HEK293T (cell line): ENCODE measurements around the gene RNF224.

ENCODE experiments used
- BHLHE40 ChIP-seq: fragments of 450-650 bp; IDR thresholded peaks from 2 replicates; pipeline ENCODE4 v1.6.1; 2016; ENCODE audit warnings: mild to moderate bottlenecking, moderate library complexity, borderline replicate concordance
- ELF4 ChIP-seq: fragments of 450-650 bp; IDR thresholded peaks from 2 replicates; pipeline ENCODE4 v1.6.1; 2017; ENCODE audit warnings: antibody characterized with exemption
- FOXM1 ChIP-seq: fragments of 450-650 bp; IDR thresholded peaks from 2 replicates; pipeline ENCODE4 v1.6.1; 2017; ENCODE audit warnings: mild to moderate bottlenecking, borderline replicate concordance
- HDGF ChIP-seq: fragments of 450-650 bp; IDR thresholded peaks from 2 replicates; pipeline ENCODE4 v1.6.1; 2017; ENCODE audit warnings: antibody characterized with exemption, borderline replicate concordance
- L3MBTL2 ChIP-seq: fragments of 450-650 bp; conservative IDR thresholded peaks from 2 replicates; pipeline ENCODE4 v1.6.1; 2016; ENCODE audit warnings: mild to moderate bottlenecking
- NFRKB ChIP-seq: fragments of 450-650 bp; IDR thresholded peaks from 2 replicates; pipeline ENCODE4 v1.6.1; 2016; ENCODE audit warnings: mild to moderate bottlenecking, moderate library complexity
- SP1 ChIP-seq: fragments of 450-650 bp; IDR thresholded peaks from 2 replicates; pipeline ENCODE4 v1.6.1; 2017
- SUZ12 ChIP-seq: fragments of 450-650 bp; IDR thresholded peaks from 2 replicates; pipeline ENCODE4 v1.6.1; 2016; ENCODE audit warnings: mild to moderate bottlenecking

GRCh38 chr9:137252555-137253506 lies 25.5 kb downstream of the RNF224 start:
- no peak for TF ChIP-seq L3MBTL2
- TF ChIP-seq BHLHE40: no peak
- no peak for TF ChIP-seq HDGF
- no peak for TF ChIP-seq SP1
- no peak for TF ChIP-seq FOXM1
- no peak for TF ChIP-seq NFRKB
- TF ChIP-seq ELF4: no peak
- no peak for TF ChIP-seq SUZ12
